A172 (cell line): ENCODE measurements around the gene PLCG2. TPM values are rescaled to one million over a fixed set of nuclear protein-coding genes. Genes with fewer than 3 reads are reported as not detected.

Experiments
- DNase-seq: peaks from one replicate; pipeline ENCODE4 v3.0.0-alpha.2; 2015; ENCODE audit warnings: low spot score
- total RNA-seq: library from RNA; depleted of rRNA; stranded (reverse); fragments of >200 nt; shearing (Covaris generic); gene quantifications from 2 replicates; pipeline ENCODE4 v1.2.3, GENCODE V29; 2014

The PLCG2 gene
- total RNA-seq, 1 experiment from 2014 or later = 3.9 TPM

GRCh38 chr16:81816351-81816750 is 37.3 kb downstream of the PLCG2 start:
- DNase-seq = no peak

- no peak for DNase-seq
Observed at GRCh38 chr16:81816793-81817210, 37.7 kb downstream of the PLCG2 start.

DNA sequence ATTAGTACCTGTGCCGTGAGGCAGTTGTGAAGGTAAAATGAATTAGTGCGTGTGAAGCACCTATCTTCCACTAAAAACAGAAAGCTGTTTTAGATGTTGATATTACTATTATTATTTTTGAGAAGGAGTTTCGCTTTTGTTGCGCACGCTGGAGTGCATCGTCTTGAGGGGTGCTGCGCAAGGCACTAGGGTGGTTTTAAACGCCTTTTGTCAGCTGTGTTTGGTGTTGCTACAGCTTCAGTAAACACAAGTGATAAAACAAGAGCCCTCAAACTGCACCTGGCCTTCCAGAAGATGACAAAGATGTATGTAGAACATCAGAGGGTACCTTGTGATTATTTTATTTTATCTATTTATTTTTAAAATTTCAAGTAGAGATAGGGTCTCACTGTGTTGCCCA is 38.2 kb downstream of the PLCG2 start:
- DNase-seq = no peak

GRCh38 chr16:81817789-81818567 is 38.9 kb downstream of the PLCG2 start:
- DNase-seq = no peak

- peak; percentile 45 for DNase-seq
Observed at GRCh38 chr16:81818568-81818896, 39.4 kb downstream of the PLCG2 start.

GRCh38 chr16:81818905-81819304 is 39.8 kb downstream of the PLCG2 start:
- no peak for DNase-seq

- DNase-seq = peak; percentile 55
Observed at GRCh38 chr16:81821436-81822128, 42.5 kb downstream of the PLCG2 start.

DNA sequence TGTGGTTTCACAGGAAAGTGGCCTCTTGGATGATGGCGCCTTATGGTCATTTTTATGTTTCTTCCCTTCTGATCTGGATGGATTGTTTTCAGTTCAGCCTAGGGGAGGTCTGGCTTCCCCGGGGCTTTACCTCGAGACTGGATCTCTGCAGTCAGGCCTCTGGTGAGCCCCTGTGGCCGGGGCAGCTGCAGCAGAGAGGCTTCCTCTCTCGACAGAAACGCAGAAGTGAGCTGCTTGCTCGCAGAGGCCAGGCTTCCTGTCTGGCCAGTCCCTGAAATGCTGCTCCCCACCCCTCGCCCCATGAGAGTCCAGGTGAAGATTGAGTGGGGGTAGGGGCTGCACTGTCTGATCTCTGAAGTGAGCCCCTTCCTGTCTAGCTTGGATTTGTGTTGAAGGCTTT is 44.0 kb downstream of the PLCG2 start:
- no peak for DNase-seq

GRCh38 chr16:81823734-81824133 is 44.6 kb downstream of the PLCG2 start:
- DNase-seq = no peak

- DNase-seq = no peak
Observed at GRCh38 chr16:81826523-81826922, 47.4 kb downstream of the PLCG2 start.

DNA sequence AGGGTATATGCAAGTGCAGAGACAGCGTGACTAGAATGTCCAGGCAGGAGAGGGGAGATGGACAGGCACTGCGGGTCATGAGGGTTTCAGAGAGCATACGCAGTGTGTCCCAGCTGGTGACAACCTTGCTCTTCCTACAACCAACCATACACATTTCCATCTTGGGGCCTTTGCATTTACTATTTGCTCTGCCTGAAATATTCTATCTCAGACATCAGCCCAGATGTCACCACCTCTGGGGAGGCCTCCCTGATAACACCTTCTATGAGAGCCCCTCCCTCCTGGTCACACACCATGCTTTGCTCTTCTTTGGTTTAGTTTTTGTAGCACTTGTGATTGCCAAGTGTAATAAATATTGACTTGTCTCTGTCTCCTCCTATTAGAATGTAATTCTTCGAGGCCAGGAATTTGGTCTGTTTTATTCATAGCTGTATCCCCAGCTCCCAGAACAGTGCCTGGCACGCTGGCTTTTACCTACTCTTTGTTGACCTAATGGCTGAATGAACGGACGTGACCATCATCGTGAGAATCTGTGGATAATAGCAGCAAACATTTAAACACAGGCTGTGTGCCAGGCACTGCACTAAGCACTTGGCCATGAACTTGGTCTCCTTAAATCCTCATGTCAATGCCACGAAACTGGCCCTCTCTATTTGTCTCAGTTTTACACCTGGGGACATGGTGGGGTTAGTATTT is 51.9 kb downstream of the PLCG2 start:
- no peak for DNase-seq

GRCh38 chr16:81831722-81832126 is 52.6 kb downstream of the PLCG2 start:
- no peak for DNase-seq

GRCh38 chr16:81832801-81833547 is 53.9 kb downstream of the PLCG2 start:
- DNase-seq = no peak

DNA sequence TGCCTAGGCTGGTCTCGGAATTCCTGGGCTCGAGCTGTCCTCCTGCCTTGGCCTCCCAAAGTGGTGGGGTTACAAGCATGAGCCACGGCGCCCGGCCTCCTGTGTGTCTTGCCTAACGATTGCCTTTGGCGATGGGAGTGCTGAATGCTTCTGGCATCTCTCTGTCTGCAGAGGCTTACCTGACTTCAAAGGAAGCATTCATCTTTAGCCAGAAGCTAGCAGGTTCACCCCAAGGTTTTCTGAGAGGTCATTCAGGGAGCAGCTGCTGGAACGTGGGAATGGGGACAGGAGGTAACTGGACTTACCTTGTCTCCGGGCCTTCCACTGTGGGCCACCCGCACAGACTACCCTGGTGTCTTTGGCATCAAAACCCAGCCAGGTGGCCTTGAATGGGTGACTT is 54.7 kb downstream of the PLCG2 start:
- DNase-seq = no peak

DNA sequence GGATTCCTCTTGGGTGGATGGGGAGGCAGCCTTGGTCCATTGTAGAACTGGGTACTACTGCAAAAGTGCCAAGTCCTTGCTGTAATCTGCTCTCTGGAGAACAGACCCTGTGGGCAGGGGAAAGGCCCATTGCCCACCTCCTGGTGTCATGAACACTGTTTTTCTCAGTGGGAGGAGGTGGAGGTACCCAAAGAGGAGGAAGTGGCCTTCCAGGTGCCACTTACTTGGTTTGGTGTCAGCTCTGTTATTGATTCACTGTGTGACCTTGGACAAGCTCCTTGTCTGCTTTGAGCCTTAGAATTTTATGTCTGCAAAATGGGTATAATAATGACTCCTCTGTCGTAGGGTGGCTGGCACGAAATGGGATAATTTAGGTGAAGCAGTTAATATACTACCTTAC is 55.8 kb downstream of the PLCG2 start:
- DNase-seq = no peak

DNA sequence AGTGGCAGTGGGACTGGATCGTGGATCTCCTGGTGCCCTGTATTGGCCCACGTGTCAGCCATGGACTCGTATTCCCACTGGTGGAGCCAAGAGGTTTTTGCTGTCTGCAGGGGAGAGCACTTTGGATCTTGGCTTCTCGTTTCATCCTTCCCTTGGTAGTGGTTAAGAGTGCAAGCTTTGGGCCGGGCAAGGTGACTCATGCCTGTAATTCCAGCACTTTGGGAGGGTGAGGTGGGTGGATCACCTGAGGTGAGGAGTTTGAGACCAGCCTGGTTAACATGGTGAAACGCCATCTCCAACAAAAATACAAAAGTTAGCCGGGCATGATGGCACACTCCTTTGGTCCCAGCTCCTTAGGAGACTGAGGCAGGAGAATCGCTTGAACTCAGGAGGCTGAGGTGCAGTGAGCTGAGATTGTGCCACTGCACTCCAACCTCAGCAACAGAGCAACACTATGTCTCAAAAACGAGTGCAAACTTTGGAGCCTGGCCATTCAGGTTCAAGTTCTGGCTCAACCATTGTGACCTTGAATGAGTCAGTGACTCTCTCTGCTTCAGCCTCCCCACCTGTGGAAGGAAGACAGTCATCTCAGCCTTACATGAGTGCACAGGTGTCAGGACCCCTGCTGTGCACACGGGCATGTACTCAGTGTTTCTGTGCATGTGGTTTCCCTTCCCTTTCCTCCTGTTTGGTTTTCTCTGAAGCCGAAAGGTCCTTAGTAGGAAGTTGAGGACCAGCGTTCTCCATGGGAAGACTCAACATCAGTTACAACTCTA is 57.4 kb downstream of the PLCG2 start:
- no peak for DNase-seq

- DNase-seq = no peak
Observed at GRCh38 chr16:81837312-81837751, 58.2 kb downstream of the PLCG2 start.

DNA sequence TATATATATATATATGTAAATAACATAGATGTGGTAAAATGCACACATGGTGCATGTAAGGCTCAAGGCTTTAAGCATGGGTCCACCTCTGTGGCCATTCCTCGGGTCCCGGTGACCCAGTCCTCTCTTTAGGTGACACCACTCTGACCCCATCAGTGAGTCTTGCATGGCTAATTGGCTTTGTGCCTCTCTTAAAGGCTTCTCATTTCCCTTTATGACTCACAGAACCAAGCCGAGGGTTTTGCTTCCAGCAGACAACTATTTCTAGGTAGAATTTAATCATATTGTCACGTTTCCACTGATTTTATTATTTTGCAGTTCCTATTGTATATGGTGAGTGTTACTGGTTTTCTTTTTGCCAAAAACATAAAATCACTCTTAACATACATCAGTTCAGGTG is 59.7 kb downstream of the PLCG2 start:
- DNase-seq = peak; percentile 57

GRCh38 chr16:81841722-81842121 is 62.6 kb downstream of the PLCG2 start:
- no peak for DNase-seq

- DNase-seq = no peak
Observed at GRCh38 chr16:81842564-81843242, 63.6 kb downstream of the PLCG2 start.

GRCh38 chr16:81843243-81843582 is 64.1 kb downstream of the PLCG2 start:
- DNase-seq = no peak
